ENCODE results near the gene PXMP2. TPM values are rescaled to one million over a fixed set of nuclear protein-coding genes. Genes with fewer than 3 reads are reported as not detected.

The PXMP2 gene
- 10 to 100 TPM; 21.0 to 21.9 TPM for total RNA-seq

DNA sequence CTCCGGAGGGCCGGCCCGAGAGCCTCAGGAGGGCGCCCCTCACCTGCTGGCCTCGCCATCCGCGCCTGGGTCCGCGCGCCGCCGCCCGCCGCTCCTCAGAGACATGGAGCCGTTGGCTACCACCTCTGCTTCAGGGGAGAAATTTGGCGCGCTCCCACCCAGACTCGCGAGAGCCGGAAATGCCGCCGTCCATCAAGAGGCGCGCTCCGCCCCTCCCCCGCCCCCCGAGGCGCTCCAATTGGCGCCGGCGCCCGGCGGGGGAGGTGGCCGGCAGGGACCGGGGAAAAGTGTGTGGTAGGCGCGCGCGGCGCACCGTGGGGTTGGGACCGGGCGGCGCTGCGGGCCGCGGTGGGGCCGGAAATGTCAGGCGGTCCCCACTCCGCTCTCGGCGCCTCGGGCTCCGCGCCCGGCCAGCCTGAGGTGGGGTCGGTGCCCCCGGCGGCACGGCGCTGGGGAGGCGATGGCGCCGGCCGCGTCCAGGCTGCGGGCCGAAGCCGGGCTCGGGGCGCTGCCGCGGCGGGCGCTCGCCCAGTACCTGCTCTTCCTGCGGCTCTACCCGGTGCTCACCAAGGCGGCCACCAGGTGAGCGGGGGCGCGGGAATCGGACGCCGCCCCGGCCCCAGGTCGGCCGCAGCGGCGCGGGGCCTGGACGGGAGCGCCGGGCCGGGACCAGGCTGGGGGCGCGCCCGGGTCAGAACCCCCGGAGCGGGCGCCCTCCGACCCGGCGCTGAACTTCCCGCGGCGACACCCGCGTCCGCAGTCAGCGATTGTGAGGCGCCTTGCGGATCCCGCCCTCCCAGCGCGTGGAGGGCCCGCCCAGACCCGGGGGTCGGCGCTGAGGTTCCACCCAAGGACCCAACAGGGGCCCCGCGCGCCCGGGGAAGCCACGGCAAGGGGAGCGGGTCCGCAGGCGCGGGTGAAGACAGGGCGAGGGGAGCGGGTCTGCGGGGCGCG is at the start of gene PXMP2, which contains the start of gene POLE:
Gene PXMP2 (plus strand): TSS at position 377 of the 954 bp plus-strand sequence. CDS start 84 bp downstream, at position 461.
Gene POLE (minus strand): TSS at position 132 of the 954 bp plus-strand sequence. CDS start 27 bp downstream, at position 105.
- ChIA-PET POLR2A (interaction anchor here (0.6 kb wide), 1 partner anchor 72 kb away, joined by 4 read pairs; no protein-coding TSS in a partner anchor), CTCF (no interaction called here)

DNA sequence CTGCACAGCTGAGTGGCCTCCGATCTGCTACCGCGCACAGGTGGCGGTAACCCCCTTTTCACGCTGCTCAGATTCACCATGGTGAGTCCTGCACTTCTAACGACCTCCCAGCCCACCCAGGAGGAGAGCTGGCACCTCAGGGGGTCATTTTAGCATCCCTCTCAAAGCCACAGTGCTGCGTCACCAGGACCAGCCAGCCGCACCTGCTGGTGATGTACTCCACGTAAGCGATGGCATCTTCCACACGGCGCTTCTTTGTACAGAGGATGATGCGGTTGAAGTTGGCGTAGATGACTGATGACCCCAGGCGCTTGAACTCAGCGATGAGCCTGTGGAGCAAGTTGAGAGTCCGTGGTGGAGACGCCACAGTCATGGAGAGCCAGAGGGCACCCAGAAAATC is 49.6 kb upstream of the PXMP2 start:
- POLR2A ChIA-PET, result no interaction called here
- CTCF ChIA-PET, result no interaction called here

DNA sequence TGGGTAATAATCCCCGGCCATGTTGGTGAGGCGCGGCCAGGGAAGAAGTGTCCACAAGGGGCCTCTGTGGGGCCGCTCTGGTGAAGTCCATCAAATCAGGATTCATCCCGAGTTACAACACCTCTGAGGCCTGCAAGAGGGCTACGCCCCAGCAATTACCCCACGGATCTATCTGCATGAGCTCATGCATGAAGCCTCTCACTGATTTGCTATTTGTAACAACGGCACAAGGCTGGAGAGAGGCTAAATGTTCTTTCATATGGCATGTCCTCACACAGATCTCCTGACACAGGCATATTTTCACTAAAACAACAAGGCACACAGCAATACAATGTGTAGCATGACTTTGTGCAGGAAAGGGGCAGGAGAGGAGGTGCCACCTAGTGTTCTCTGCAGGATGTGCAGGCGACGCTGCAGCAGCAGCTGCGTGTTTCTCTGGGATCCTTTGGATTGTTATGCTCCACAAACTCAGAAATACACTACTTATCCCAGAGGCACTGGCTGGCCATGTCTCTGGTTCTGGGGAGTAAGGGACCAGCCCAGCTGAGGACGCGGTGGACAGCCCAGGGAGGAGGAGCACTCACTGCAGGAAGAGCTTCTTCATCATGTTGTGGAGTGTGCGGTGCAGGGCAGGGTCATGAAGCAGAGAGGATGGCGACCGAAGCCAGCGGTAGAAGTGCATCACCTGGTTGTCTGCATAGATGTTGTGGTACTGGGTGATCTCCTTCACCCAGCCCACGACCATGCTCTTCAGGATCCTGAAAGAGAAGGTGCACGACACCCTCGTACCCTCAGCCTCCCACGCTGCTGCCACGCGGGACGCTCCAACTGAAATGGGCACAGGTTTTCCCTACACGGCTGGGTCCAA is 48.6 kb upstream of the PXMP2 start:
- POLR2A ChIA-PET, result interaction anchor here (0.5 to 0.8 kb wide), 2 partner anchors 18 to 131 kb away, joined by 3 read pairs; no protein-coding TSS in a partner anchor
- CTCF ChIA-PET, result interaction anchor here (0.8 kb wide), 1 partner anchor 9 kb away, joined by 3 read pairs; no protein-coding TSS in a partner anchor

DNA sequence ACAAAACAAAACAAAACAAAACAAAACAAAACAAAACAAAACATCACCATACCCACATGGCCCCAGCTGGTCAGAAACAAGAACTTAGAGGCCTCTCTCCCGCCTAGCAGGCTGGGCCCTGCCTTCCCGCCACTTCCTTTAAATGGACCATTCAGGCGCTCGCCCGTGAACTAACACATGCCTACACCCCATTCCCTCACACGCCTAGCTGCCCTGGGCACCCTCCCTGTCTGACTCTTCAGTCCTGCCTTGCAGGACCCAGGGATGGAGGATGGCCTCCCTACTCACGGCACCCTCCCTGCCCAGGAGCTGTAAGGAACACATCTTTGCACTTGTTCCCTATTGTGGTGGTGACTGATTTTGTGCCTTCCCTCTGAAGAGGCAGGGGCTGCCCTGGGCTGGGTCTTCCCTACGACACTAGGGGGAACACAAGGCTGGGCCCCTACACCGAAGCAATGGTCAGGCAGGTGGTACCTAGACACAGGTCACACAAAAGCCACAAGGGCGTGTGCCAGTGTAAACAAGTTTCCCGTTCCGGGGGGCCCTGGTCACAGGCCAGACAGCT is 47.3 kb upstream of the PXMP2 start:
- POLR2A ChIA-PET, result interaction anchor here (0.8 kb wide), 1 partner anchor 19 kb away, joined by 3 read pairs; no protein-coding TSS in a partner anchor
- CTCF ChIA-PET, result no interaction called here

DNA sequence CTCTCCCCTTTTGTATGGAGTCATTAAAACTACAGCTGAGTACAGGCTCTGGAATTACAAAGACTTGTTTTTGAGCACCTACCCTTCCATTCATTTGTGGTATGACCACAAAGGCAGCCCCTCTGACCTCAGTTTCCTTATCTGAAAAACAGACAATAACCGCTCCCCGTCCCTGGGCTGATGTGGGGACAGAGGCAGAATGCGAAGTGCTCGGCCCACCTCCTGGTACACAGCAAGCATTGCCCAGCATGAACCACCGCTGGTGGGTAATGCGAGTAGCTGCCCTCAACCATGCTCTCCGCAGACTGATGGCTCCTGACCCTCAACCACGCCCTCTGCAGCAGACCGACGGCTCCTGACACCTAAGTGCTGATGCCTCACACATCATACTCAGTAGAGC is 46.5 kb upstream of the PXMP2 start:
- CTCF ChIA-PET, result no interaction called here
- POLR2A ChIA-PET, result no interaction called here

DNA sequence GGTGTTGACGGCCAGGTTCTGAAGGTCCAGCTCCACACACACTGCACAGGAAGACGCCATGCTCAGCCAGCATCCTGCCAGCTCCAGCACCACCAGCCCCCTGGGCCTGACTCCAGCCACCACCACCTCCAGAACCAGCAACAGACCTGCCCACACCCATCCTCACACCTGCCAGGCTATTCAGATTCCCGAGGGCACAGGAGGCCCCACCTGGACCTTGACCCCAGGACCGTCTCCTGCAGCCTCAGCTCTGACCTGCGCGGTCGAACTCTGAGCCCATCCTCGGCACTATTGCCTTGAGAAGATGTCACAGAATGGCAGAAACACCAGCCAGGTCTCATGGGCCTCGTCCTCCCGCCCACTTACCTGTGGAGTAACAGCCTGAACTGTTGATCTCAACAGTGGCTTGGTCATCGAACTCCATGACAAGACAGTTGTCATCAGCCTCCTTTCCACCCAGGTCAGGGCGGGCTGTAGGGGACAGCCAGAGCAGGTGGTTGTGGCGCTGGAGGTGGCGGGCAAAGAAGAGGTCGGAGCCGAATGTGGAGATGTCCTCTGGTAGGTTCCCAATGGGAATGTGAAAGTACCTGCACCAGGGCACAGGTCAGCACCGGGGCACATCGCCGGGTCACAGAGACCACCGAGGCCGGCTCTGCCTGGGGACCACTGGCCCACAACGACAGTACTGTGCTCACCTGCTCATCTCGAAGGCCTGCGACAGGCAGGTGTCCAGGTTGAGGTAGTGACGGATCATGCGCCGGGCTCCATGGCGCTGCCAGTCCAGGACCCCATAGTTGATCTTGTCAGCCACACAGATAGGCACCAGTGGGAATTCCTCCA is 45.4 kb upstream of the PXMP2 start:
- CTCF ChIA-PET, result no interaction called here

DNA sequence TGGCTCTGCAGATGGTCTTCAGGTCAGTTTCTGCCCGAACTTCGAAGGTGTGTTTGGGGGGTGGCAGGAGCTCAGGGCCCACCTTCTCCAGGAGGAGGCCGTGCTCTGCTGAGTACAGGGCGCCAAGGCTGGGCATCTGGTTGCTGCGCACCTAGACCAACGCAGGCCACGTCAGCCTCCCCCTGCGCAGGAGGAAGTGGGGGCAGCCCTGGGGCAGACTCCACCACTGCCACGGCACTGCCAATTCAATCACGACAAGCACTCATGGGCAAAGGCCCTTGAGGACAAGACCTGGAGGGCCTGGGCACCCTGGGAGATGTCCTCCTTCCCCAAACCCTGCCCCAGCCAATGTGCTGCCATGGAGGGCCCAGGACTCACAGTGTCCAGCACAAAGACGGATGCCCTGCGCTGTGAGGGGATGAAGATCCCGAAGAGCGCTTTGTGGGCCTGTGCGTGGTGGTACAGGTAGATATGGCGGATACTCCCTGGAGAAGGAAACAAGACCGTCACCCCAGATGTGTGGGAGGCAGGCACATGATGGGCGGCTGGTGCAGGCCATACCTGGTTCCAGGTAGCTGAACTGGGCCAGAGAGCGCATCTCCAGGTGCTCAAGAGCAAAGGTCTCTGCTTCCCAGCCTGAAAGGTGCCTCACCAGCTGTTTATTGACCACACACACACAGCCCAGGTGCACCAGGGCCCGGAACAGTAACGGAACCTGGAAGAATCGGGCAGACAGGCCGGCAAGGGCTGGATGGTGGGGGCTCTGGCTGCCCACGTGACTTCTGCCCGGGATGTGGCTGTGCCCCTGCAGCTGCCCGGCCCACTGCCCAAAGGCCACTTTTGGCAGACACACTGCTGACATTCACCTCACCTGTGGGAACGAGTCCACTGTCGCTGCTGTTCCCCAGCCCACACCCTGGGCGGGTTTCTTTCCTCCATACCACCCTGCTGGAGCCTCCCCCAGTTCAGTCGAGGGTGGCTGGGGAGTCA is 44.2 kb upstream of the PXMP2 start:
- CTCF ChIA-PET, result no interaction called here
- POLR2A ChIA-PET, result interaction anchor here (0.6 kb wide), 1 partner anchor 43 kb away, joined by 4 read pairs; no protein-coding TSS in a partner anchor

More for the DNA sequence above, 45.4 kb upstream of the PXMP2 start:
- POLR2A ChIA-PET, result no interaction called here

DNA sequence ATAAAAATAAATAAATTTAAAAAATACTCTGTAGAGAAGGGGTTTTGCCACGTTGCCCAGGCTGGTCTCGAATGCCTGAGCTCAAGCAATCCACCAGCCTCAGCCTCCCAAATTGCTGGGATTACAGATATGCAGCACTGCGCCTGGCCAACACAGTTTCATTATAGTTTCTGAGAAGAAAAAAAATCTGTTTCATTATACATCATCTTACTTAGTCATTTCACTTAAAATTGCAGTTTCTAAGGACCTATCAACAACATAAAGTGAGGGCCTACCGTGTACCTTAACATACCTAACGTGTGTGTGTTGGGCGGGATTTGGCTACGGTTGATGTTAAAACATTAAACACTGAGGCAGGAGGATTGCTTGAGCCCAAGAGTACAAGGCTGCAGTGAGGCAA is 40.5 kb upstream of the PXMP2 start:
- CTCF ChIA-PET, result no interaction called here
- POLR2A ChIA-PET, result no interaction called here

DNA sequence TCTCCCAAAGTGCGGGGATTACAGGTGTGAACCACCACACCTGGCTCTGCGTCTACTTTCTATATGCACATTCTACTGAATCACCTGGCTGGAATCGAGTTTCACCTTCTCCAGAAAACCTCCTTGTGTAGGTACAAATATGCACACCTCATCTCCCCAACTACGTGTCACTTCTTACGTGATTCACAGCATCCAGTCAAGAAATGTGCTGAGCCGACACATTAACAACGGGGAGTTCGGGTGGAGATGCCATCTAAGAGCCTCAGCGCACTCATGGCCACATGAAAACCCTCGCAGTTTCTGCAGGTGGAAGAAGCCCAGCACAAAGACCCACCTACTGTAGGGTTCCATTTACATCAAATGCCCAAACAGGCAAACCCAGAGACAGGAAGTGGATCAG is 39.5 kb upstream of the PXMP2 start:
- ChIA-PET POLR2A (no interaction called here), CTCF (no interaction called here)

DNA sequence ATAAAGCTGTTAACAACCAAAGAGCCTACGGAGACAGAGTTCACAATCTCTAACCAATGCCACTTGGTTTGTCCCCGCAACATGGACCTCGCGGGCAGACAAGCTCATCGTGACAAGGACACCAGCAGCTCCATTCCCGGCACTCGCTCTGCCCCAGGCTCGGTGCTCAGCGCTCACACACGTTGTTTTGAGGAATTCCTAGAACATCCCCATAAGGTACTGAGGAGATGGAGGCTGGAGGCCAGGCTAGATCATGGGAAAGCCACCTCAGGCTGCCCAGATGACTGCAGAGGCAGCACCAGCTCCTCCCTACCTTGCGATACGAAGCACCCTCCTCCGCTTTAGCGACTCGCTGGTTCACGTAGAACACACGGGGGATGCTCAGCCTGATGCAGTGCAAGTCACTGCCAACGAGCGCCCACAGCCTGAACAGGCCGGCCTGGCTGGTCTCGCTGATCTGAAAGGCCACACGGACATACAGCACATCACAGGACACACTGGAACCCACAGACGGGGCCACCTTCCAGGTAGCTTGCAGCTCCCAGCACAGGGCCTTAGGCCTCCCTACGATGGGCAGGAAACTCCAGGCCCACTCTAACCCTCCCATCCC is 38.7 kb upstream of the PXMP2 start:
- ChIA-PET CTCF (no interaction called here), POLR2A (no interaction called here)

DNA sequence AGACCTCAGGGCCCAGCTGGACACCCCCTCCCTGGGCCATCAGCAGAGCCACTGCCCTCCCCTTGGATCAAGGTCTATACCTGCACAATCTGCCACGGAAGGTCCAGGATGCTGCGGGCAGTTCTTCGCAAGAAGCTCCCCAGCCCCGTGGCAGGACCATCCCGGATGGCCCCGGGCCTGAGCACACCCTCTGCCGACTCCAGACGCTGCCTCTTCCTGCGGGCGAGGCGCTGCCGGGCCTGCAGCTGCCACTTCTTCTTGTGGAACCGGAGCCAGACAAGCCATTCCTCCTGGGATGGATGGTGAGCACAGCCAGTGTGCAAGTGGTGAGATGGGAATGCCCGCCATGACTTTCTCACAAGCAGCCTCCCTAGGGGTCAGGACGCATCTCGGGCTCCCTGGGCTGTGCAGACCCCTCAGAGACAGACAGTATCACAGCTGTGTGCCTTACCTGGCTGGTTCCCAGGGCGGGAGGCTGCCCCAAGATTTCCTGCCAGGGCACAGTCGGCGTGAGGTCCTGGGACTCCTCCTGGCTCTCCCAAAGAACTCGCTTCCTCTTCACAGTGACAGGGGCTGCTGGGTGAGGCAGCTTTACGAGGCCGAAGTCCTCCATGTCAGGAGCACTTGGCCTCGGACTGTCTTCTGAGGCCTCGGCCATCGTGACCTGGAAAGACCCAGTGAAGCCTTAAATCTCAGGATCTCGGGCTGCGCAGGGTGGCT is 38.0 kb upstream of the PXMP2 start:
- ChIA-PET POLR2A (no interaction called here), CTCF (no interaction called here)

DNA sequence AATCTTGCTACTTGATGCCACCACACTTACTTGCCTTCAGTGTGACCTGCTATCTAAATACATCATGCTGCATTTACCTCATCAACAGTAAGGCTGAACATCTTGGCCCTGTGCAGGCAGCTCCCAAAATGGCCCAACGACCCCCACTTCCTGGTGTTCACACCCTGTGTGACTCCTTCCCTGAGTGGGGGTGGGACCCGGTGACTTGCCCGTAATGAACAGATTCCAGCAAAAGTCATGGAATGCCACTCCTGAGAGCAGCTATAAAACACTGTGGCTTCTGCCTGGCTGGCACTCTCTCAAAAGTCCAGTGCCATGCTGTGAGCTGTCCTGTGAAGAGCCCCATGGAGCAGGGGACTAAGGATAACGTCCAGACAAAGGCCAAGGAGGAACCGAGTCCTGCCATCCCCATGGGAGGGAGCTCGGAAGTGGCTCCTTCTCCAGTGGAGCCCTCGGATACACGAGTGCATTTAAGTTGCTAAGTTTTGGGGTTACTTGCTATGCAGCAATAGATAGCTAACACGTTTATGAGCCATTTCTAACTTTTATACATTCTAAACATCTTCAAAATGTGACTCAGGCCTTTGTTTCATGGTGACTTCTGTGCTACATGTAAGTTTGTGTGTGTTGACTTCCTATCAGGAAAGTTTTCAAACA is 35.8 kb upstream of the PXMP2 start:
- CTCF ChIA-PET, result interaction anchor here (0.7 to 1.0 kb wide), 2 partner anchors 37 to 1954 kb away, joined by 3 to 4 read pairs; no protein-coding TSS in a partner anchor
- POLR2A ChIA-PET, result no interaction called here

DNA sequence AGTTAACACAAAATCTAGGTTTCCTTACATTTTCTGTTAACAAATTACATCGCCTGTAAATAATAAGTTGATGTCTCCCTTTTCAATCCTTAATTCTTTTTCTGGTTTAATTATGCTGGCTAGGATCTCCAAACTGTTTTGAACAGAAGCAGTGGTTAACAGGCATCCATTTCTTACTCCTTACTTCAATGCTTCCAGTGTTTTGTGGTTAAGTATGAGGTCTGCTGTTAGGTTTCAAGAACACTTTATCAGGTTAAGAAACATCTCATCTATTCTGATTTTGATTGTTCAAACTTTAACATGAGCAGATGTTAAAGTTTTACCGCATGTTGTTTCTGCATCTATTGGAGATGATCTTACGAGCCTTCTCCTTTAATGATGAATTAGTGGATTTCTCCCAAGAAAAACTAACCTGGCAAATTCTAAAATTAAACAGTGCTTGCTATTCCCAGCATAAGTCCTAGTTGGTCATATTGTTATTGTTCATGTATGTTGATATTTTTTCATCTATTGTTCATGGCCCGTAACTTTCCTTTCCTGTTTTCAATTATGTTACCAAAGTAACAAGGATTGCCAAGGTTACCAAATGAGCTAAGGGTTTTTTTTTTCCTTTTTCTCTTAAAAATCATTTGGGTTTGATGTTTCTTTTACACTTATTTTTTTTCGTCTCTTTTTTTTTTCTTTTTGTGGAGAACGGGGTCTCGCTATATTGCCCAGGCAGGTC is 33.7 kb upstream of the PXMP2 start:
- POLR2A ChIA-PET, result no interaction called here
- CTCF ChIA-PET, result no interaction called here

DNA sequence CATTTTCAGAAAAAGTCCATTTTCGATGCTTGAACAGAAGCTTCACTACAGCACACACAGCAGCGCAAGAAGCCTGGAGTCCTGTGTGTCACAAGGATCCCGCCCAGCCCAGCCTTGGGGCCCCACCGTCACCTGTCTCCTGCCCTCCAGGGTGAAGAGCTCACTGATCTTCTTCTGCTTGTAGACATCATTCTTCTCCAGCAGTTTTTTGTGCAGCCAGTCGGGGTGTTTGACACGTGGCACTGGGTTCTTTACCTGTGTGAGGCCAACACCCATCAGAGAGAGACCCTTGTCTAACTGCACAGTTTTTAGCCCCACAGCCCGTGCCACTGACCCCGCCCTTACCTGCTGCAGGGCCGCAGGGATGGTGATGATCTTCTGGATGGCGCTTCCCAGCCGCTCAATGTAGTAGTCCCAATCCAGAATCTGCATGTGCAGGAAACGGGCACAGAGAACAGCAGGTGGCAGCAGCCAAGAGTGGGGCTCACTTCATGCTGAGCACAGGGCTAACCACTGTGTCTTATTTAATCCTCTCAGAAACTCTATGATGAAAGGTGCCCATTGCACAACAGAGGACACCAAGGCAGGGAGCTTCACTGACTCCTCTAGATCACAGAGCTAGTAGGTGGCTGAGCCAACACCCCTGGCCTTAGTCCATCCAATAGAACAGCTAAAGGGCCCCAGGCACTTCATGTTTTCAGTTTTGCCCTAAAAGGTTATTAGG is 30.2 kb upstream of the PXMP2 start:
- POLR2A ChIA-PET, result no interaction called here
- CTCF ChIA-PET, result no interaction called here

All from activated CD8-positive, alpha-beta memory T cell treated with anti-CD3 and anti-CD28 coated beads for 36 hours (primary cell).